A549 (cell line): ENCODE measurements around the gene PRSS12.

Experiments used
- BHLHE40 ChIP-seq: IDR thresholded peaks from 2 replicates; pipeline ENCODE4 v1.6.1; 2012; ENCODE audit warnings: low read depth, low read length, inconsistent platforms
- CHD4 ChIP-seq: fragments of 200-600 bp; sonication (generic); IDR thresholded peaks from 2 replicates; pipeline ENCODE4 v1.6.1; 2016; ENCODE audit warnings: antibody characterized with exemption, mild to moderate bottlenecking, borderline replicate concordance
- EHF ChIP-seq: fragments of 250-450 bp; sonication (Bioruptor Pico); IDR thresholded peaks from 2 replicates; pipeline ENCODE4 v1.5.0; 2020; ENCODE audit warnings: mild to moderate bottlenecking
- EP300 ChIP-seq, 2 experiments: fragments of >200 bp; sonication (Bioruptor Twin); formaldehyde crosslinking; IDR thresholded peaks; 2 replicates in 1 of 2; 3 replicates in 1 of 2; pipeline ENCODE4 v1.6.1; 2016 to 2017
- FOSL2 ChIP-seq, 2 experiments: fragments of 450-650 bp in 1 of 2; fragments of >200 bp in 1 of 2; sonication (Bioruptor Twin) in 1 of 2; formaldehyde crosslinking; IDR thresholded peaks; 2 replicates each; pipeline versions ENCODE4 v1.5.0 to v1.6.1; 2016 to 2020; ENCODE audit warnings: mild to moderate bottlenecking in 1 of 2, moderate library complexity in 1 of 2
- JUN ChIP-seq, 2 experiments: fragments of >200 bp; sonication (Bioruptor Twin); formaldehyde crosslinking; IDR thresholded peaks; 2 replicates in 1 of 2; 3 replicates in 1 of 2; pipeline ENCODE4 v1.6.1; 2016 to 2017
- POLR2A ChIP-seq: IDR thresholded peaks from 2 replicates; pipeline ENCODE4 v1.6.1; 2012; ENCODE audit warnings: mild to moderate bottlenecking, low read length
- TF ChIP-seq, protein P1 (sequence below): fragments of >200 bp; sonication (Bioruptor Twin); formaldehyde crosslinking; IDR thresholded peaks from 3 replicates; pipeline ENCODE4 v1.5.1; 2016
- TF ChIP-seq, protein P2 (sequence below): IDR thresholded peaks from 2 replicates; pipeline ENCODE4 v1.6.1; 2012
- TF ChIP-seq, protein P3 (sequence below): IDR thresholded peaks from 2 replicates; pipeline ENCODE4 v1.6.1; 2012

DNA sequence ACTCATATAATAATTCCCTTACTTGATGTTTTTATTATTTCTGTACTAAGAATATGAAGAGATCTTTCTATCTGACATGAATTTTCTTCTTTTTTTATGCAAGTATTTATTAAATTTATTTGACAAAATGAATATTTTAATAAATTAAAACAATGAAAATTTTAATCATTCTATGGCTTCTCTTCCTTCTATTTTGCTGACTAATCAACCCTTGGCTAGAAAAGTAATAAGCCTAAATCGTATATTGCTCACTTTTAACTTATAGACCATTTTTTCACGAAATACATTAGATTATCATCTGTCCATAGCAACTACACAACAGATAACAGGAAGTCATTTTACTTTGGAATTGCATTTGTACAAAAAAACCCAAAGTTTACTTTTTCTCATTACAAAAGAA lies 38.6 kb downstream of the PRSS12 start:
- TF ChIP-seq, protein P1, sequence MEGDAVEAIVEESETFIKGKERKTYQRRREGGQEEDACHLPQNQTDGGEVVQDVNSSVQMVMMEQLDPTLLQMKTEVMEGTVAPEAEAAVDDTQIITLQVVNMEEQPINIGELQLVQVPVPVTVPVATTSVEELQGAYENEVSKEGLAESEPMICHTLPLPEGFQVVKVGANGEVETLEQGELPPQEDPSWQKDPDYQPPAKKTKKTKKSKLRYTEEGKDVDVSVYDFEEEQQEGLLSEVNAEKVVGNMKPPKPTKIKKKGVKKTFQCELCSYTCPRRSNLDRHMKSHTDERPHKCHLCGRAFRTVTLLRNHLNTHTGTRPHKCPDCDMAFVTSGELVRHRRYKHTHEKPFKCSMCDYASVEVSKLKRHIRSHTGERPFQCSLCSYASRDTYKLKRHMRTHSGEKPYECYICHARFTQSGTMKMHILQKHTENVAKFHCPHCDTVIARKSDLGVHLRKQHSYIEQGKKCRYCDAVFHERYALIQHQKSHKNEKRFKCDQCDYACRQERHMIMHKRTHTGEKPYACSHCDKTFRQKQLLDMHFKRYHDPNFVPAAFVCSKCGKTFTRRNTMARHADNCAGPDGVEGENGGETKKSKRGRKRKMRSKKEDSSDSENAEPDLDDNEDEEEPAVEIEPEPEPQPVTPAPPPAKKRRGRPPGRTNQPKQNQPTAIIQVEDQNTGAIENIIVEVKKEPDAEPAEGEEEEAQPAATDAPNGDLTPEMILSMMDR, result no peak
- TF ChIP-seq CHD4, result no peak
- no peak for TF ChIP-seq FOSL2 (IDR thresholded peaks at IDR 0.05)
- no peak for TF ChIP-seq FOSL2 (CRISPR knock-in tag; IDR thresholded peaks at IDR 0.05)
- TF ChIP-seq POLR2A, result no peak
- TF ChIP-seq EP300 (IDR thresholded peaks at IDR 0.05), result no peak
- TF ChIP-seq, protein P2, sequence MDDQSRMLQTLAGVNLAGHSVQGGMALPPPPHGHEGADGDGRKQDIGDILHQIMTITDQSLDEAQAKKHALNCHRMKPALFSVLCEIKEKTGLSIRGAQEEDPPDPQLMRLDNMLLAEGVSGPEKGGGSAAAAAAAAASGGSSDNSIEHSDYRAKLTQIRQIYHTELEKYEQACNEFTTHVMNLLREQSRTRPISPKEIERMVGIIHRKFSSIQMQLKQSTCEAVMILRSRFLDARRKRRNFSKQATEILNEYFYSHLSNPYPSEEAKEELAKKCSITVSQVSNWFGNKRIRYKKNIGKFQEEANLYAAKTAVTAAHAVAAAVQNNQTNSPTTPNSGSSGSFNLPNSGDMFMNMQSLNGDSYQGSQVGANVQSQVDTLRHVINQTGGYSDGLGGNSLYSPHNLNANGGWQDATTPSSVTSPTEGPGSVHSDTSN, result no peak
- TF ChIP-seq, protein P3, sequence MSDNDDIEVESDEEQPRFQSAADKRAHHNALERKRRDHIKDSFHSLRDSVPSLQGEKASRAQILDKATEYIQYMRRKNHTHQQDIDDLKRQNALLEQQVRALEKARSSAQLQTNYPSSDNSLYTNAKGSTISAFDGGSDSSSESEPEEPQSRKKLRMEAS, result no peak
- TF ChIP-seq EHF, result no peak
- TF ChIP-seq JUN (IDR thresholded peaks at IDR 0.05), result no peak
- no peak for TF ChIP-seq BHLHE40
